Neural cell (in vitro differentiated cells): Measurements from ENCODE around the gene ARSK.

Experiments
- CTCF ChIP-seq: fragments of 450-650 bp; IDR thresholded peaks from 2 replicates; pipeline ENCODE4 v1.5.1; 2014; ENCODE audit warnings: antibody characterized with exemption, mild to moderate bottlenecking, moderate library complexity; ENCODE audit not compliant: poor library complexity, severe bottlenecking
- EP300 ChIP-seq: fragments of 450-650 bp; conservative IDR thresholded peaks from 2 replicates; pipeline ENCODE4 v1.6.1; 2014; ENCODE audit warnings: antibody characterized with exemption, mild to moderate bottlenecking, moderate library complexity; ENCODE audit not compliant: poor library complexity, severe bottlenecking
- EZH2 ChIP-seq: fragments of 200-600, 300-800 bp; shearing (Covaris generic), sonication (generic); IDR thresholded peaks from 2 replicates; pipeline ENCODE4 v1.6.1; 2014; ENCODE audit warnings: antibody characterized with exemption, low read length, borderline replicate concordance, mild to moderate bottlenecking; ENCODE audit not compliant: insufficient read depth, poor library complexity, severe bottlenecking
- MXI1 ChIP-seq: fragments of 450-650 bp; conservative IDR thresholded peaks from 2 replicates; pipeline ENCODE4 v1.6.1; 2014; ENCODE audit warnings: antibody characterized with exemption, mild to moderate bottlenecking; ENCODE audit not compliant: poor library complexity, severe bottlenecking
- POLR2AphosphoS5 ChIP-seq: IDR thresholded peaks from 2 replicates; pipeline ENCODE4 v1.6.1; 2012
- RAD21 ChIP-seq: fragments of 450-650 bp; conservative IDR thresholded peaks from 2 replicates; pipeline ENCODE4 v1.6.1; 2014; ENCODE audit warnings: antibody characterized with exemption, mild to moderate bottlenecking, moderate library complexity
- REST ChIP-seq: IDR thresholded peaks from 2 replicates; pipeline ENCODE4 v1.6.1; 2012; ENCODE audit warnings: borderline replicate concordance
- TAF1 ChIP-seq: IDR thresholded peaks from 2 replicates; pipeline ENCODE4 v1.6.1; 2012; ENCODE audit warnings: low read depth

GRCh38 chr5:95581576-95581975, 26.7 kb downstream of the ARSK start:
- TF ChIP-seq CTCF, result no peak
- TF ChIP-seq TAF1, result no peak
- TF ChIP-seq POLR2AphosphoS5, result no peak
- TF ChIP-seq REST, result no peak
- TF ChIP-seq RAD21, result no peak
- no peak for TF ChIP-seq EZH2
- no peak for TF ChIP-seq EP300
- TF ChIP-seq MXI1, result no peak
